WTC11 (cell line): ENCODE measurements around the gene SESTD1. TPM values are rescaled to one million over a fixed set of nuclear protein-coding genes. Genes with fewer than 3 reads are reported as not detected.

Experiments used
- ATAC-seq: fragments of 200-7000 bp; cut with Tn5 transposase; 2 replicates; pipeline ENCODE4 v1.10.0; 2021; ENCODE audit warnings: mild to moderate bottlenecking, moderate library complexity
- CTCF ChIA-PET: fragments of 300-600 bp; sonication (Branson Sonifier 250); formaldehyde crosslinking; loops from one replicate; lab custom pipeline; 2021; ENCODE audit warnings: antibody characterized with exemption; lab: Charles Lee
- POLR2A ChIA-PET: fragments of 350-600 bp; sonication (Branson Sonifier 250); formaldehyde crosslinking; loops from one replicate; lab custom pipeline; 2021; ENCODE audit warnings: antibody characterized with exemption; lab: Charles Lee
- DNase-seq: peaks from one replicate; pipeline ENCODE4 v3.0.0; 2021; ENCODE audit warnings: low spot score
- H3K27ac Mint-ChIP-seq: 2 replicates; pipeline ENCODE4 v1.8.0; 2021; ENCODE audit warnings: mixed read lengths
- H3K27me3 Mint-ChIP-seq: 2 replicates; pipeline ENCODE4 v1.8.0; 2021; ENCODE audit warnings: low read depth, mild to moderate bottlenecking, moderate library complexity, mixed read lengths
- H3K36me3 Mint-ChIP-seq: 2 replicates; pipeline ENCODE4 v1.8.0; 2021; ENCODE audit warnings: mixed read lengths
- H3K4me1 Mint-ChIP-seq: 2 replicates; pipeline ENCODE4 v1.8.0; 2022; ENCODE audit warnings: mixed read lengths
- H3K4me3 Mint-ChIP-seq: 2 replicates; pipeline ENCODE4 v1.8.0; 2021; ENCODE audit warnings: mild to moderate bottlenecking, moderate library complexity, mixed read lengths
- H3K9me3 Mint-ChIP-seq: 2 replicates; pipeline ENCODE4 v1.8.0; 2021; ENCODE audit warnings: mixed read lengths
- E2F1 ChIP-seq: sonication (generic); formaldehyde crosslinking; IDR thresholded peaks from 2 replicates; pipeline ENCODE4 v1.8.0; 2022; ENCODE audit warnings: mild to moderate bottlenecking, missing genetic modification reagents
- E2F5 ChIP-seq: sonication (generic); formaldehyde crosslinking; IDR thresholded peaks from 2 replicates; pipeline ENCODE4 v1.8.1; 2022; ENCODE audit warnings: mild to moderate bottlenecking, moderate library complexity, missing genetic modification reagents
- ESRRA ChIP-seq: sonication (generic); formaldehyde crosslinking; IDR thresholded peaks from 2 replicates; pipeline ENCODE4 v1.8.1; 2022; ENCODE audit warnings: mild to moderate bottlenecking, missing genetic modification reagents, borderline replicate concordance
- ETV6 ChIP-seq: sonication (generic); formaldehyde crosslinking; IDR thresholded peaks from 2 replicates; pipeline ENCODE4 v1.8.1; 2022; ENCODE audit warnings: mild to moderate bottlenecking, missing genetic modification reagents
- FOXJ3 ChIP-seq: sonication (generic); formaldehyde crosslinking; IDR thresholded peaks from 2 replicates; pipeline ENCODE4 v1.9.0; 2021; ENCODE audit warnings: missing genetic modification reagents, mild to moderate bottlenecking, borderline replicate concordance
- FOXP4 ChIP-seq: sonication (generic); formaldehyde crosslinking; IDR thresholded peaks from 2 replicates; pipeline ENCODE4 v1.8.0; 2022; ENCODE audit warnings: mild to moderate bottlenecking, missing genetic modification reagents
- GTF2I ChIP-seq: fragments of 250-450 bp; sonication (Bioruptor Pico); conservative IDR thresholded peaks from 2 replicates; pipeline ENCODE4 v1.4.0; 2021; ENCODE audit warnings: mild to moderate bottlenecking
- NFE2L1 ChIP-seq: sonication (generic); formaldehyde crosslinking; IDR thresholded peaks from 2 replicates; pipeline ENCODE4 v1.8.1; 2023; ENCODE audit warnings: missing genetic modification reagents
- NFYB ChIP-seq: sonication (generic); formaldehyde crosslinking; conservative IDR thresholded peaks from 2 replicates; pipeline ENCODE4 v1.8.0; 2022; ENCODE audit warnings: low read depth, missing genetic modification reagents
- NR1H2 ChIP-seq: sonication (generic); formaldehyde crosslinking; IDR thresholded peaks from 2 replicates; pipeline ENCODE4 v1.9.0; 2021; ENCODE audit warnings: mild to moderate bottlenecking, moderate library complexity, missing genetic modification reagents
- PRRX2 ChIP-seq: fragments of 250-450 bp; sonication (Bioruptor Pico); IDR thresholded peaks from 2 replicates; pipeline ENCODE4 v1.8.0; 2021; ENCODE audit warnings: mild to moderate bottlenecking
- SMAD4 ChIP-seq: sonication (generic); formaldehyde crosslinking; IDR thresholded peaks from 2 replicates; pipeline ENCODE4 v1.8.0; 2022; ENCODE audit warnings: mild to moderate bottlenecking, missing genetic modification reagents
- STAT6 ChIP-seq: sonication (generic); formaldehyde crosslinking; conservative IDR thresholded peaks from 2 replicates; pipeline ENCODE4 v1.8.1; 2023; ENCODE audit warnings: mild to moderate bottlenecking, low read depth, missing genetic modification reagents, moderate library complexity
- TP53 ChIP-seq: sonication (generic); formaldehyde crosslinking; IDR thresholded peaks from 2 replicates; pipeline ENCODE4 v1.8.1; 2023; ENCODE audit warnings: mild to moderate bottlenecking, missing genetic modification reagents
- ZBTB21 ChIP-seq: sonication (generic); formaldehyde crosslinking; IDR thresholded peaks from 2 replicates; pipeline ENCODE4 v1.8.1; 2023; ENCODE audit warnings: mild to moderate bottlenecking, missing genetic modification reagents, borderline replicate concordance
- ZNF121 ChIP-seq: sonication (generic); formaldehyde crosslinking; IDR thresholded peaks from 2 replicates; pipeline ENCODE4 v1.8.0; 2023; ENCODE audit warnings: missing genetic modification reagents
- ZNF232 ChIP-seq: sonication (generic); formaldehyde crosslinking; IDR thresholded peaks from 2 replicates; pipeline ENCODE4 v1.8.0; 2022; ENCODE audit warnings: mild to moderate bottlenecking, missing genetic modification reagents
- ZNF396 ChIP-seq: fragments of 250-450 bp; sonication (Bioruptor Pico); IDR thresholded peaks from 2 replicates; pipeline ENCODE4 v1.8.0; 2021; ENCODE audit warnings: mild to moderate bottlenecking, moderate library complexity, borderline replicate concordance
- ZNF423 ChIP-seq: fragments of 250-450 bp; sonication (Bioruptor Pico); IDR thresholded peaks from 2 replicates; pipeline ENCODE4 v2.1.2; 2022; ENCODE audit warnings: mild to moderate bottlenecking, moderate library complexity
- ZNF671 ChIP-seq: fragments of 250-450 bp; sonication (Bioruptor Pico); IDR thresholded peaks from 2 replicates; pipeline ENCODE4 v1.8.0; 2021; ENCODE audit warnings: mild to moderate bottlenecking
- total RNA-seq: library from RNA; stranded (reverse); gene quantifications from 3 replicates; pipeline ENCODE4 v1.2.3, GENCODE V29; 2021
- TF ChIP-seq, protein P1 (sequence below): sonication (generic); formaldehyde crosslinking; IDR thresholded peaks from 2 replicates; pipeline ENCODE4 v1.8.1; 2023; ENCODE audit warnings: mild to moderate bottlenecking, missing genetic modification reagents, moderate library complexity
- TF ChIP-seq, protein P2 (sequence below): fragments of 250-450 bp; sonication (Bioruptor Pico); IDR thresholded peaks from 2 replicates; pipeline ENCODE4 v1.9.0; 2021; ENCODE audit warnings: moderate library complexity, mild to moderate bottlenecking, inconsistent platforms, borderline replicate concordance
- TF ChIP-seq, protein P3 (sequence below): sonication (generic); formaldehyde crosslinking; IDR thresholded peaks from 2 replicates; pipeline ENCODE4 v1.8.1; 2022; ENCODE audit warnings: missing genetic modification reagents, borderline replicate concordance

SESTD1 gene
- total RNA-seq, 1 experiment from 2014 or later = 59.9 TPM

- TF ChIP-seq ZBTB21 (CRISPR knock-in tag) (no peak), NFYB (CRISPR knock-in tag) (no peak), NFE2L1 (CRISPR knock-in tag) (no peak), TP53 (CRISPR knock-in tag) (no peak), ZNF396 (CRISPR knock-in tag) (no peak)
Measured at GRCh38 chr2:179133016-179133415, 131.6 kb downstream of the SESTD1 start (continued).

- POLR2A ChIA-PET = no interaction called here
- TF ChIP-seq ESRRA (CRISPR knock-in tag) = no peak
- TF ChIP-seq, protein P1, sequence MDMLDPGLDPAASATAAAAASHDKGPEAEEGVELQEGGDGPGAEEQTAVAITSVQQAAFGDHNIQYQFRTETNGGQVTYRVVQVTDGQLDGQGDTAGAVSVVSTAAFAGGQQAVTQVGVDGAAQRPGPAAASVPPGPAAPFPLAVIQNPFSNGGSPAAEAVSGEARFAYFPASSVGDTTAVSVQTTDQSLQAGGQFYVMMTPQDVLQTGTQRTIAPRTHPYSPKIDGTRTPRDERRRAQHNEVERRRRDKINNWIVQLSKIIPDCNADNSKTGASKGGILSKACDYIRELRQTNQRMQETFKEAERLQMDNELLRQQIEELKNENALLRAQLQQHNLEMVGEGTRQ (CRISPR knock-in tag) = no peak
- TF ChIP-seq SMAD4 (CRISPR knock-in tag) = no peak
- TF ChIP-seq ZNF671 = no peak
- Mint-ChIP-seq H3K9me3 (no peaks in the 10 kb centered on the region), H3K4me3 (no peak overlapping the region), H3K36me3 (no peaks in the 10 kb centered on the region), H3K27me3 (no peaks in the 10 kb centered on the region), H3K27ac (no peak overlapping the region), H3K4me1 (0 out of 2 replicates have a peak, but pooled peaks cover 1% of the 10 kb centered on the region)
- CTCF ChIA-PET = interaction anchor here (0.6 kb wide), 1 partner anchor 343 kb away, joined by 6 read pairs; no protein-coding TSS in a partner anchor
- ATAC-seq (no peak), DNase-seq (no peak)
Measured at GRCh38 chr2:179132076-179132475, 132.6 kb downstream of the SESTD1 start.

GRCh38 chr2:179130560-179130959, 134.1 kb downstream of the SESTD1 start:
- no peak for DNase-seq
- no peak for ATAC-seq
- H3K9me3 Mint-ChIP-seq = no peaks in the 10 kb centered on the region
- H3K4me3 Mint-ChIP-seq = no peak overlapping the region
- ChIA-PET CTCF (interaction anchor here (1.5 kb wide), 1 partner anchor 109 kb away, joined by 12 read pairs; no protein-coding TSS in a partner anchor), POLR2A (no interaction called here)
- H3K27me3 Mint-ChIP-seq = no peaks in the 10 kb centered on the region
- H3K36me3 Mint-ChIP-seq = no peaks in the 10 kb centered on the region
- H3K27ac Mint-ChIP-seq = no peak overlapping the region
- no peaks in the 10 kb centered on the region for H3K4me1 Mint-ChIP-seq
- TF ChIP-seq E2F1 (CRISPR knock-in tag) = no peak
- no peak for TF ChIP-seq NR1H2 (CRISPR knock-in tag)
- no peak for TF ChIP-seq PRRX2 (CRISPR knock-in tag)
- no peak for TF ChIP-seq STAT6 (CRISPR knock-in tag)
- no peak for TF ChIP-seq E2F5 (CRISPR knock-in tag)
- TF ChIP-seq NFYB (CRISPR knock-in tag) = no peak
- no peak for TF ChIP-seq GTF2I (CRISPR knock-in tag)
- TF ChIP-seq ZNF121 (CRISPR knock-in tag) = no peak
- no peak for TF ChIP-seq FOXP4 (CRISPR knock-in tag)
- TF ChIP-seq, protein P2, sequence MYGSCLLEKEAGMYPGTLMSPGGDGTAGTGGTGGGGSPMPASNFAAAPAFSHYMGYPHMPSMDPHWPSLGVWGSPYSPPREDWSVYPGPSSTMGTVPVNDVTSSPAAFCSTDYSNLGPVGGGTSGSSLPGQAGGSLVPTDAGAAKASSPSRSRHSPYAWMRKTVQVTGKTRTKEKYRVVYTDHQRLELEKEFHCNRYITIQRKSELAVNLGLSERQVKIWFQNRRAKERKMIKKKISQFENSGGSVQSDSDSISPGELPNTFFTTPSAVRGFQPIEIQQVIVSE (CRISPR knock-in tag) = no peak
- no peak for TF ChIP-seq FOXJ3 (CRISPR knock-in tag)
- no peak for TF ChIP-seq ETV6 (CRISPR knock-in tag)
- TF ChIP-seq, protein P3, sequence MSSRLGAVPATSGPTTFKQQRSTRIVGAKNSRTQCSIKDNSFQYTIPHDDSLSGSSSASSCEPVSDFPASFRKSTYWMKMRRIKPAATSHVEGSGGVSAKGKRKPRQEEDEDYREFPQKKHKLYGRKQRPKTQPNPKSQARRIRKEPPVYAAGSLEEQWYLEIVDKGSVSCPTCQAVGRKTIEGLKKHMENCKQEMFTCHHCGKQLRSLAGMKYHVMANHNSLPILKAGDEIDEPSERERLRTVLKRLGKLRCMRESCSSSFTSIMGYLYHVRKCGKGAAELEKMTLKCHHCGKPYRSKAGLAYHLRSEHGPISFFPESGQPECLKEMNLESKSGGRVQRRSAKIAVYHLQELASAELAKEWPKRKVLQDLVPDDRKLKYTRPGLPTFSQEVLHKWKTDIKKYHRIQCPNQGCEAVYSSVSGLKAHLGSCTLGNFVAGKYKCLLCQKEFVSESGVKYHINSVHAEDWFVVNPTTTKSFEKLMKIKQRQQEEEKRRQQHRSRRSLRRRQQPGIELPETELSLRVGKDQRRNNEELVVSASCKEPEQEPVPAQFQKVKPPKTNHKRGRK (CRISPR knock-in tag) = no peak
- TF ChIP-seq ZNF423 = no peak
- TF ChIP-seq, protein P1 (CRISPR knock-in tag) = no peak
- TF ChIP-seq ZNF232 (CRISPR knock-in tag) = no peak
- TF ChIP-seq ESRRA (CRISPR knock-in tag) = no peak
